NCI-H345 (cell line): Measurements from ENCODE around the gene MTFR1L.

Experiments
- DNase-seq: peaks from one replicate; lab custom pipeline; 2025; lab: John Stamatoyannopoulos, UW

Gene MTFR1L

DNA sequence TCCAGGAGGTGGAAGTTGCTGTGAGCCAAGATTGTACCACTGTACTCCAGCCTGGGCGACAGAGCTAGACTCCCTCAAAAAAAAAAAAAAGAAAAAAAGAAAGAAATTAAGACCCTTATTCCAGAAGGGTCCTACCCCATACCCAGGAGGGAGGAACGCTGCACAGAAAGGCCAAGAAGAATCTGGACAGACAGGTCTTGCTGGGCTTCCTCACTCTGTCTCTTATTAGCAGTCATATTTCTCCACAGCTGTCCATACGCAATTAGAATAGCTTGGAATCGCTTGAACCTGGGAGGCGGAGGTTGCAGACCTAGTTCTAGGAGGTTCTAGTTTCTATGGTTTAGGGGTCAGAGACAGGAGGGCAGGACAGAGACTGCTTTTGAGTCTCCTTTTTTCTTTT is 58.9 kb downstream of the MTFR1L start:
- no peak for DNase-seq

GRCh38 chr1:25879675-25880074 is 59.9 kb downstream of the MTFR1L start:
- DNase-seq = no peak

DNA sequence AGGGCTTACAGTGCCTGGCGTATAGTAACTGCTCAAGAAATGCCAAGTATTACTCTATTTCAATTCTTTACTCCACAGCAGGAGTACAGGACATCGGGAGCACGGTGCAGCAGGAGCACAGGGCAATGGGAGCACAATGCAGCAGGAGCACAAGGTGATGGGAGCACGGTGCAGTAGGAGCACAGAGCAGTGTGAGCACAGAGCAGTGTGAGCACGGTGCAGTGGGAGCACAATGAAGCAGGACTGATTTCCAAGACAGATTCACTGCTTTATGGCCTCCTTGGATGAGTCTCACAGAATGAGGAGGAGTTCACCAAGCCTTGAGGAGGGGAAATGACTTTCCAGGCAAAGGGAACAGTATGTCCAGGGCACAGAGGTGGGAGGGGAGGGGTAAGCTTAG is 60.8 kb downstream of the MTFR1L start:
- no peak for DNase-seq

GRCh38 chr1:25881266-25881665 is 61.5 kb downstream of the MTFR1L start:
- no peak for DNase-seq
